GM19463 (cell line): ENCODE measurements around the gene AFF1.
A peak's percentile ranks its signal among the peaks of the same experiment; 100 is the strongest.

Experiments
- ATAC-seq: cut with Tn5 transposase; IDR thresholded peaks from one replicate; pipeline ENCODE4 v1.9.1; 2021; ENCODE audit warnings: mild to moderate bottlenecking, moderate library complexity; ENCODE audit not compliant: unreplicated experiment

Gene AFF1

DNA sequence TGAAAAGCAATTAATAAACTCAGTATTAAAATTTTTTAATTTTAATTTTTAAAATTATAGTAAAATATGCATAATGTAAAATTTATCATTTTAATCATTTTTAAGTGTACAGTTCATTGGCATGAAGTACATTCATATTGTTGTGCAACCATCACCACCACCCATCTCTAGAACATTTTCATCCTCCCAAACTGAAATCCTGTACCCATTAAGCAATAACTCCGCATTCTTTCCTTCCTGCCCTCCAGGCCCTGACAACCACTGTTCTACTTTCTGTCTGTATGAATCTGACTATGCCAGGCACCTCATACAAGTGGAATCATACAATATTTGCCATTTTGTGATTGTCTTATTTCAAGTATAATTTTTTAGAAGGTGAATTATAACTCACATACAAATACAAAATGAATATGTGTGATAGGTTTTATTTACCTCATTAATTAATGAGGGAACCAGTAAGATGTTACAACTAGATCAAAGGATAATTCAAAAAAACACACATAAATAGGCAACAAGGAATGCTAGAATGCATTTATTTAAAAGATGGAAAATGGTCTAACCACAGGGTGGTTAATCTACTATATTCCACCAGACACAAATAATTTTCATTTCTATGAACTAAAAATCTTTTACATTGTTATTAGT lies 13.1 kb upstream of the AFF1 start:
- ATAC-seq = no peak

DNA sequence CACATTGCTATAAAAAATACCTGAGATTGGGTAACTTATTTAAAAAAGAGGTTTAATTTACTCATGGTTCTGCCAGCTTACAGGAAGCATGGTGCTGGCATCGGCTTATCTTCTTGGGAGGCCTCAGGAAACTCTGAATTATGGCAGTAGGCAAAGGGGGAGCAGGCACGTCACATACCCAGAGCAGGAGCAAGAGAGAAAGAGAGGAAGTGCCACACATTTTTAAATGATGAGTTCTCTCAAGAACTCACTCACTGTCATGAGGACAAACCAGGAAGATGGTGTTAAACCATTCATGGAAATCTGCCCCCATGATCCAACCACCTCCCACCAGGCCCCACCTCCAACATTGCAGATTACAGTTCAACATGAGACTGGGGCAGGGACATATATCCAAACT lies 10.0 kb upstream of the AFF1 start:
- no peak for ATAC-seq

DNA sequence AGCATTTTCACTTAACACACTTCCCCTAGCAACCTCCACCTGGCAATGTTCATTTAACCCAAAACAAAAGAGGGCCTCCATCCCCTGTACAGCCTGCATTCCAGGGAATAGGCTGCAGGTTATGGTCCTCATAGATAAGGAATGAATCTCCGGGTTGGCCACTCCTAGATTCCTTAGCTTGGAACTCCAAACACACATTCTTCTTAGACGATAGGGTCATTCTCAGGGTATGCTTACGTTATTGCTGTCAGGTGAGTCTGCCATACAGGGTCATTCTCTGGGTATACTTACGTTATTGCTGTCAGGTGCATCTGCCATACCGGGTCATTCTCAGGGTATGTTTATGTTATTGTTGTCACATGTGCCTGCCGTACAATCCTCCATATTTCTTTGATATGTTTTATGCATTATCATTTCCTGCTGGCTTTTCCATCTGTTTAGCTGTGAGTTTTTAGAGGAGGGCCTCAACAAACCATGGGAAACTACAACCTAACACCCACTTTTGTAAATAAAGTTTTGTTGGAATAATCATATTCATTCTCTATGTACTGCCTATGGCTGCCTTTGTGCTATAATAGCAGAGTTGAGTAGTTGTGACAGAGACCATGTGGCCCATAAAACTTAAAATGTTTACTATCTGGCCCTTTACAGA lies 8.2 kb upstream of the AFF1 start:
- ATAC-seq = no peak

DNA sequence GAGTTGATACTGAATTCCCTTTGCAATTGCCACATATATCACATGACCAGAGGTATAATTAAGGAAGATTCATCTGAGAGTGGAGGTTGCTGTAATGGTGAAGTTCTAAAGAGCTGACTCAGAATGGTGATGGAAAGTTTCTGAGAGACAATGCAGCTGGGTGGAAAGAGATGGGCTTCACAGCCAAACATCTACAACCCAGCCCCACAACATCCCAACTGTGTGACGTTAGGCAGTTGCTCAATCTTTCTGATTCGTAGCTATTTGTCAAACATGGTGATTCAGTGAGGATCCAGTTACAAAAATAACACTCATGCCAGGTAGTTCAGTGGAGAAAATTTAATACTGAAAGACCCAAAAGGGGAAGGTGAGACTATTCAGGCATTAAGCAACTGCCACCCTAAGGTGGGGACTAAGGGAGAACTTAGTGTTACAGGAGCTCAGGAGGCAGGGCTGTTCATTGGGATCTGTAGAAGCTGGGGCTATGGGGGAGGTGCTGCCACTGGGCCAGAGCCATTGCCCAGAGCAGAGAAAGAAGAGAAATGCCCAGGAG lies 6.9 kb upstream of the AFF1 start:
- ATAC-seq = peak; percentile 58

DNA sequence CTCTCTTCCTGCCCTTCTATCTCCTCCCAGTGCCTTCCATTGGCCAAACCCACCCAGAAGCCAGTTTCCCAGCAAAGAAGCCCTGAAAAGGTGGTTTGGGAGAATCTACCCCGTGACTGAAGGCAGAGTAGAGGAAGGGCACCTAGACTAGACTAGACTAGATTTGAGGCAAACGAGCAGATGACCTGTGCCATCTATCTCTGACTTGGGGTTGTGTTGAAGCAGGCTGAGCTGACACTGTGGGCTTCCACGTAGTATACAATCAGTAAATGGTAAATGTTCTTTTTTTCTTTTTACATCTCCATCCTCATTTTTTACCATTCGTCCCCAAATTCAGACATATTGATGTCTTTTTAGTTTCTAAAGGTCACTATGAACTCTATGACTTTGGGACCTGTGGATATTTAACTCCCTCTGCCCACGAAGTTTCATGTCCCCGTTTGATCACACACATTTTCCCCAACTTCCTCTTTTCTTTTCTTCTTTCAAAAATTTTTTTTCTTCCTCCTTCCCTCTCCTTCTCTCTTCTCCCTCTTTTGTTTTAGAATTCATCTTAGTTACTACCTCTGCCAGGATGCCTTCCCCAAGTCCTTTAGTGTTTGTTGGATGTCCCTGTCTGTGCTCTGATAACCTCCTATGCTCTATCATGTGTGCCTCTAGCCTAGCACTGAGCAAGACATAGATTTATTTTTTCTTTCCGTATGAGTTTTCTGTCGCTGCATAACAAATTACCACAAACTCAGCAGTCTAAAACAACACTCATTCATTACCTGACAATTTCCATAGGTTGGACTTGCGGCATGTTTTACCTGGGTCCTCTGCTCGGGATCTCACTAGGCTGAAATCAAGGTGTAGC lies 6.2 kb upstream of the AFF1 start:
- peak; percentile 31 for ATAC-seq

DNA sequence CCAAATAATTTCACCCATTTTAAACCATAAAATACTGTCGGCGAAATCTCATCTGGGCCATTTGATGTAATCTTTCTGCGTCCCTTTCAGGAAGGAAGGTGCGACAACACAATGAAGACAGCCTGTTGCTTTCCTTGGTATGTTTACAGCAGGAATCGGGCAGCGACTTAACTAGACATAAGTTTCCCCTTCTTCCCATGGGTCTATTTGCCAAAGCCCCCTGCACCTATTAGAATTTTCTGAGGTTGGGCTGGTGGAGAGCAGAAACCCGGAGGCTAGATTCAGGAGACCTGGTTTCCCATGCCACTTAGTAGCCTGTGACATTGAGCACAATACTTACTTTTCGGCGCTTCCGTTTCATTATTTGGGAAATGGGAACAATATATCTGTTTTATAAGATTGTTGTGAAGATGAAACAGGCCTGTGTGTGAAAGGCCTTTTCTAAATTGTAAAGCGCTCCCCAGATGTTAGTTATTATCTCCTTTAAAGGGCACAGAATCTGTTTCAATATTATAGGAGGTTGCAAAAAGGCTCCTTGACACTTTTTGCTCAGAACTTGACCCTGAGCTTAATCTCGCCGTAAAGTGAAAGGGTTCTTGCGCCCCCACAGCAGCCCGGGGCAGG lies 552 bp upstream of the AFF1 start:
- no peak for ATAC-seq

DNA sequence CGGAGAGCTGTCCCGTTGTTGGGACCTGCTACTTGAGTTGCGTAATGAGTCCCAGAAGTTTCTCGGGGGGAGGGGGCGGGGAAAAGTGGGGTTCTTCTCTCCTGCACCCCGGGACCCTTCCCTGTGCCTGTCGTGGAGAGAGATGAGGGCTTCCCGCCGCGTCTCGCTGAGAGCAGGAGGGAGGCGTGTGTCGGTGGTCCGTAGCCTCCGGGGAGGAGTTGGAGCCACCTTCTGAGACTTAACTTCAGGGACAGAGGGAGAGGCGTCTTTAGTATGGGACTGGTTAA lies 698 bp downstream of the AFF1 start:
- no peak for ATAC-seq

DNA sequence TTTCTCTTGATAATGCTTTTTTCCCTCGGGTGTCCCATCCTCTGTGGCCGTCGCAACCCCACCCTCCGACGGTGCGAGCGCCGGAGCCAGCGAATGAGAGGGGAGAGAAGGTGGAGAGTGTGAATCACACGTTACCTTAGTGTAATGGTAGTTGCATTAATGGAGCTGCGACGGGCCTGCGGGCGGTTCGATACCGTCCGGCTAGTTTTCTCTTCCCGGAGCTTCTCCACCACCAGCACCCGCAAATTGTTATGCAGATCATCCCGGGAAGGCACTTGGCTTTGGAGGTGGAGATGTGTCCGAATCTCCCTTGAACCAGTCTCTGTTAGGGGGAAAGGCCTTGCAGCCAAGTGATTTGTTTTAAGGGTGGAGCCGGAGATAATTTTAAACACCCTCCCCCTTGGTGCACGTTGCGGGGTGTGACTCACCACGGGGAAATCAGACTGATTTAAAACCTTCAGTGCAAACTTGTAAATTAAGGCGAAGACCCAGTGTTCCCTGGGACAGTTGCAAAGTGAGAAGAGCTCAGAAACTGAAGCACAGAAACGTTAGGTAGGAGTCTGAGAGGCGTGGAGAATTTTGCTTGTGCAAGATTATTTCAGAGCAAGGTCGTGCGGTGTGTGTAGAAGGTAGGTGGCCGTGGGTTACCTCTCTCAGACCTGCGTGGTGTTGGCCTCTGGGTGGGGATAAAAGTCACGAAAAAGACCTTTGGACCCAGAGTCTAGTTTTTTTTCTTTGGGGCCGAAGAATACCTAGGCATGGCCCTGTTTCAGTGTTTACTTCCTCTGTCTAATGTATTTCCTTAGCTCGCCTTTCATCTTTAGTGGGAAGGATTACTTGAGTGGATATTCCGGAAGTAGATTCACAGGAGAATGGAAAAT lies 1.3 kb downstream of the AFF1 start:
- peak; percentile 25 for ATAC-seq

DNA sequence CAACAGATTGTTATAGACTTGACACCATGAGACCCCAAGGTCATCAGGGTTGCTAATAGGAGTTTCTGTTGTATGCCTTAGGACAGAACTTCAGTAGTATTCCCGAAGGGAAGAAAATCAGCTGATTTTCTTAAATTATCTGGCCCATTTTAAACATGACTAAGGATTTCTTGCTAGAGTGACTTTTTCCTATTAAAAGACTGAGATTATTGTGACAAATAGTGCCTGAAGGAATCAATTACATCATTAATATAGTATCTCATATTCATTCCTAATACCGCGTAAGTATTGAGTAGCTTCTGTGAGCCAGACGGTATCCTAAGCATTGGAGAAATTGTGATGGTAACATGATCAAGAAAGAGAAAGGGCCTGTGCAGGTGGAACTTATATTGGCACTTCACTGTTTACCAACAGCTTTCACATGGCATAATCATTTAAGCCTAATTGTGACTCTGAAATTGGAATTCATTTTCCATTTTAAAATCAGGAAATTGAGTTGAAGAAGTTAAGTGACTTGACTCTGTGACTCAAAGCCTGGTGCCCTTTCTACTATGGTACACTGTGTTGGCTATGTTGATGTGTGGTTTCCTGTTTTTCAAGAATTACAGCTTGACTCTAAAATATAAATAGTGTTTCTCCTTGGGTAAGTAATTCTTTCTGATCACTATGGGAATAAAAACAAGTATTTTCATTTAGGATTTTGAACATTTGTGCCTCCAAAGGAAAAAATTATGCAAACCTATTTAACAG lies 4.1 kb downstream of the AFF1 start:
- ATAC-seq = no peak

DNA sequence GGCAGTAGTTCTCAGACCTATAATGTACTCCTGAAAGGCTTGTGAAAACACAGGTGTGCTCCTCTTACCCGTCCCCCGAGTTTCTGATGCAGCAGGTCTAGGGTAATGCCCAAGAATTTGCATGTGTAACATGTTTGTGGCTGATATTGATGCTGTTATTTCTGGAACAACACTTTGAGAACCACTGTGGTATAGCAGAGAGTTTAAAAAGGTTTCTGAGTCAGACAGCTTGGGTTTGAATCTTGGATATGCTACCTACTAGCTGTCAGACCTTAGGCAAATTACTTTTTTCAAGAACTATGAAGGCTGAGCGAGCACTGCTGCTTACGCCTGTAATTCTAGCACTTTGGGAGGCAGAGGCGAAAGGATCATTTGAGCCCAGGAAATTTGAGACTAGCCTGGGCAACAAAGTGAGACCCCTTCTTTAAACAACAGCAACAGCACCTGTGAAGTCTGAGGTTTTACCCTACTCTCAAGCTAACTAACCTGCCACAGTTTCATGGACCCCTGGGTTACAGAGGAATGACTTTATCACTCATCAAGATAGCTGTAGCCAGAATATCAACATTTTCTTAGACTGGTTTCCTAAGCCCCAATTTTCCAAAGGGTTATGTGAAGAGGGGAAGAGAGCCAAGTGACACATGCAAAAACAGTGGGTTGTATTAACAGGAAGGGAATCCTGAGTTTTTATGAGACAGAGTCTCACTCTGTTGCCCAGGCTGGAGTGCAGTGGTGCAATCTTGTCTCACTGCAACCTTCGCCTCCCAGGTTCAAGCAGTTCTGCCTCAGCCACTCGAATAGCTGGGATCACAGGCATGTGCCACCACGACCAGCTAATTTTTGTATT lies 5.1 kb downstream of the AFF1 start:
- ATAC-seq = peak; percentile 44

DNA sequence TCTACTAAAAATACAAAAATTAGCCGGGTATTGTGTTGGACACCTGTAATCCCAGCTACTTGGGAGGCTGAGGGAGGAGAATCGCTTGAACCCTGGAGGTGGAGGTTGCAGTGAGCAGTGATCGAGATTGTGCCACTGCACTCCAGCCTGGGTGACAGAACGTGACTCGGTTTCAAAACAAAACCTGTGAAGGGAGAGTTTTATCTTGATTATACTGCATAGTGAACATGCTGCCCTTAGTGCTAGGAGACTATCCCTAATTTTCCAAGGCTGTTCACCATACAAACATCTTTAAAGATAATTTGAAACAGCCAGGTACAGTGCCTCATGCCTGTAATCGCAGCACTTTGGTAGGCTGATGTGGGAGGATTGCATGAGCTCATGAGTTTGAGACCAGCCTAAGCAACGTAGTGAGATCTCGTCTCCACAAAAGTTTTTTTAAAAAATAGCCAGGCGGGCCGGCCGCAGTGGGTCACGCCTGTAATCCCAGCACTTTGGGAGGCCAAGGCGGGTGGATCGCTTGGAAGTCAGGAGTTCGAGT lies 6.2 kb downstream of the AFF1 start:
- no peak for ATAC-seq

DNA sequence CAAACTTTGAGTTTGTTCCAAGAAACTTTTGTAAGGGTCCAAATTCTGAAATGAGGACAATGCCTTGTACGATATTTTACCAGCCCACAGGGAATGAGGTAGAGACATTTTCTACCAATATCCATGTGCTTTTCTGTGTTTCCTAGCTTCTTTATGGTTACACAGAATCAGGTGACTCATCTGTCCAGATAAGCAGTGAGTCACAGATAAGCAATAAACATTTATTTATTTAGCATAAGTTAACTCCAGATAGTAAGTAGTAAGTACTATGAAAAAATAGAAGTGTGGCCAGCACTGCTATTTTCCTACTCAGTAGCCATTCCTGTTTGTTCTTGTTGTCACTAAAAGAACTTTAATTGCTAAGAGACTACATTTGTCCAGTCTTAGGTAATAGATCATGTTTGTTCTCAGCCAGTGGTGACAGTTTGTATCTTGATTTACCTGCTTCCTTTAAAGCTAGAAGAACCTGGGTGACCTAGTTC lies 7.4 kb downstream of the AFF1 start:
- no peak for ATAC-seq

DNA sequence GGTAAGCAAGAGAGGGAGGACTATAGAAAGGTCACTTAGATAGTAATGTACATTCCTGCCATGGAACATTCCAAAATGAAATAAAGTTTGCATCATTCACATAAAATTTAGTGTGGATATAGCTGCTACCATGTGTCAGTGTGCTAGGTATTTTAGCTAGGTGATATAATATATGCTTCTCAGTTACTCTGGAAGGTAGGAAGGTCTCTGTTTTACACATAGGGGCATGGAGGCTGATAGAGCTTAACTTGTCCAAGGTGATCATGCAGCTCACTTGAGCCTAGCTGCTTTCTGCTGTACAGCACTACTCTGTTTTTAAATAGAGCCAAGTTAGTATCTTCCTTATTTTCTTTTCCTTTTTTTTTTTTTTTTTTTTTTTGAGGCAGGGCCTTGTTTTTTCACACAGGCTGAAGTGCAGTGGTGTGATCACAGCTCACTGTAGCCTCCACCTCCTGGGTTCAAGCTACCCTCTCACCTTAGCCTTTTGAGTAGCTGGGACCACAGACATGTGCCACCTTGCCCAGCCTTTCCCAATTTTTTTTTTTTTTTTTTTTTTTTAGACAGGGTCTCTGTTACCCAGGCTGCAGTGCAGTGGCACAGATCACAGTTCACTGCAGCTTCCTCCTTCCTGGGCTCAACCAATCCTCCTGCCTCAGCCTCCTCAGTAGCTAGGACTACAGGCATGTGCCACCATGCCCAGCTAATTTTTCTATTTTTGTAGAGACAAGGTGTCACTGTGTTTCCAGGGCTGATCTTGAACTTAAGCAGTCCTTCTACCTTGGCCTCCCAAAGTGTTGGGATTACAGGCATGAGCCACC lies 10.4 kb downstream of the AFF1 start:
- no peak for ATAC-seq

DNA sequence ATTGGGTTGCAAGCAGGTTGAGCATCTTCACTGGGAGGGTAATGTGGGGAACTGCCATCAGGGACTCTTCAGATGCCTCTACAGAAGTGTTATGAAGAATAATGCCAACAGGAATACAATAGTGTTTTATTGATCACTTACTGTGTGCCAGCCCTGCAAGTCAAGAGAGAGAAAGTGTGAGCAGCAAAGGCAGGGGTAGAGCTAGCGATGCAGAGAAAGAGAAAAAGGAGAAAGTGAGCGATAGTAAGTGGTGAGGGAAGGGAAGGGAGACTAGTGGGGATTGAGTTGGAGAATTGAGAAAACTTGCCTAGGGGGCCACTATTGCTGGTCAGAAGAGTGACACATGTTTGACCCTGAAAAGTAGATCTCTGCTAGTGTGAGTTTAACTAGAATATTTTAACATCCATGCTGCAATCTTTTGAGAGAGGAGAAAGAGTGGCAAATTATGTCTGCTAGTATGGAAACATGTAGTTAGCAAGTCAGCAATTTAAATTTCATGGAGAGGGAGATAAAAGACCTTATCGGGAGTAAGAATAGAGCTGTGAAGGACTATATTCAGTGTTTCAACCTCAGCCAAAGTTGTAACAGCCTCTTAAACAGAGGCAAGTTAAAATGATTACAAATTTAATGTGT lies 12.2 kb downstream of the AFF1 start:
- no peak for ATAC-seq

DNA sequence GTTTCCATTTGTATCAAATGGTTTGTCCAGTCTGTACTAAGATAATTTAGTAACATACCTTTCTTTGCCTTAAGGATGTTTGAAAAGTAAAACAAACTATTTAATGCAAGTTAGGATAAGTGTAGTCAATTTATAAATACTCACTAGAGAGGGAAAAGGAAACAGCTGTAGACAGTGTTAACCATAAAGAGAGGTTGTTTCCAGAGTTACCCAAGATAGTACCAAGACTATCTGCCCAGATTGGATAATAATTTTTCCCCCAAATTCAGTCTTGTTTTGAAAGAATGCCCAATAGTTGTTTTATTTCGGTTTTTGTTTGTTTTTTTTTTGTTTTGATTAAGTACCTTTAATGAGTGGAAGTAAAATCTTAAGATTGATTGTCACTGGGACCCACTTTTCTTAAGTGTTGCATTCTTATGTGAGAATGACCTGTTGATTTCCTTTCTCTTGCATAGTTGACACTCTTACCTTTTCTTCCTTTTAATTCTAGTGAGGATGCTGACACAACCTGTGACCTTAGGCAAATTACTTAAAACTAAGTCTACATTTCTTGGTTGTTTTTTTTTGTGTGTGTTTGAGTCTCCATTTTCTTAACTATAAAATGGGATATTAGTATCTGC lies 12.8 kb downstream of the AFF1 start:
- ATAC-seq = no peak

DNA sequence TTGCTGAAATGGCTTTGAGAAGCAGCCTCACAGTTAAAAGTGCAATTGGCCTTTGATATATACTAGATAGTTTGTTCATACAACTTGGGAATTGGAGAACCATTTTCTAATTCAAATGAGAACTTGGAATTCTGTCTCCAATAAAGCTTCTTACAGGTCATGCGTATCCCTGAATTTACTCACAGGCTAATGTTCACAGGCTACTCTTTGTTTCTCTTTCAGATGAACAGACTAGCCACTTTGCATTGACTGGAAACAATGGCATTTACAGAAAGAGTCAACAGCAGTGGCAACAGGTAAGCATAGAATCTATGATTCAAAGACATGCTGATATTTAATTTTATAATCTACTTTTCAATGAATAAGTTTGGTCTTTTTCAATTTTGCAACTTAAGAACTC lies 13.5 kb downstream of the AFF1 start:
- ATAC-seq = peak; percentile 67
